NT2/D1 (cell line): Measurements from ENCODE around the gene MRPL14.

Experiments used
- SUZ12 ChIP-seq: IDR thresholded peaks from 2 replicates; pipeline ENCODE4 v1.6.1; 2011; ENCODE audit not compliant: insufficient read length, insufficient read depth; ENCODE audit errors: extremely low read depth
- YY1 ChIP-seq: IDR thresholded peaks from 2 replicates; pipeline ENCODE4 v1.6.1; 2011; ENCODE audit not compliant: insufficient read length, insufficient read depth
- ZNF274 ChIP-seq: IDR thresholded peaks from 2 replicates; pipeline ENCODE4 v1.6.1; 2011; ENCODE audit warnings: mild to moderate bottlenecking, low read depth, low read length

GRCh38 chr6:44080561-44081521, 46.4 kb downstream of the MRPL14 start:
- TF ChIP-seq ZNF274, result no peak
- no peak for TF ChIP-seq YY1
- no peak for TF ChIP-seq SUZ12
